Measurements from ENCODE around the gene ROR1.

DNA sequence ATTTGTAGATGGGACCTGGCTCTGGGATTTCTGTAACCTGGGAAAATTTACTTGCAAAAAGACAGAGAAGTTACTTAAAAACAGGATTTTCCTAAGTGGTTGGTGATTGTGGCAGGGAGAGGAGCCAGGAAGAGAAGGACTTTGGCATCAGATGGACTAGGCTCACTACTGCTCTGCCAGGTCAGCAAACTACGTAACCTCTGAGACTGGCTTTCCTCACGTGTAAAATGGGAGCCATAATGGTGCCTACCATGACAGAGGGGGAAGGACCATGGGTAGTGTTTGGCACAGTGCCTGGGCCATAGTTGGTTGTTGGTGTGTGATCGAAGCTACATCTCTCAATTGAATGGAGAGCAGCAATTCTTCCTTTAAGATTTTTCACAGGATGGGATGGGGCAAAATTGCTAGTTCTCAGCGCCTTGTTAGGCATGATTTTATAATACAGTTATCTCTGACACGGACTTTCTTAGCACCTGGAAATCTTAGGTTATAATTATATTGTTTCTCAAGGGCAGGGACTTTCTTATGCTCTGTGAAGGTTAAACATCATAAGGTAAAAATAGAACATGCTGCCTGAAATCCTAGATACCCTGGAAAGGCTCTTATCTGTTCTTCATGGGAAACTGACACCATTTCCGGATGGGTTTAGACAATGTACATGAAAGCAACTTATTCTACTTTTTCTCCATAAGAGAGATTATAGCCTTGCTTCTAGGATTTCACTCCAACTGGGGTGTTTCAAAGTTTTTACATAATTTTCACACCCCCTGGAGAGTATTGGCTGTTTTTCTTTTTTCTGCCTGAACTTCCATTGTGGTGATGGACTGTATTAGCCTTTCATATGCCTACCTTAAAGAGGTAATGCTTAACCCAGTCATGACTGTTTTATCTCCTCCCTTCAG lies 10.9 kb downstream of the ROR1 start:
- TF ChIP-seq, protein P1, sequence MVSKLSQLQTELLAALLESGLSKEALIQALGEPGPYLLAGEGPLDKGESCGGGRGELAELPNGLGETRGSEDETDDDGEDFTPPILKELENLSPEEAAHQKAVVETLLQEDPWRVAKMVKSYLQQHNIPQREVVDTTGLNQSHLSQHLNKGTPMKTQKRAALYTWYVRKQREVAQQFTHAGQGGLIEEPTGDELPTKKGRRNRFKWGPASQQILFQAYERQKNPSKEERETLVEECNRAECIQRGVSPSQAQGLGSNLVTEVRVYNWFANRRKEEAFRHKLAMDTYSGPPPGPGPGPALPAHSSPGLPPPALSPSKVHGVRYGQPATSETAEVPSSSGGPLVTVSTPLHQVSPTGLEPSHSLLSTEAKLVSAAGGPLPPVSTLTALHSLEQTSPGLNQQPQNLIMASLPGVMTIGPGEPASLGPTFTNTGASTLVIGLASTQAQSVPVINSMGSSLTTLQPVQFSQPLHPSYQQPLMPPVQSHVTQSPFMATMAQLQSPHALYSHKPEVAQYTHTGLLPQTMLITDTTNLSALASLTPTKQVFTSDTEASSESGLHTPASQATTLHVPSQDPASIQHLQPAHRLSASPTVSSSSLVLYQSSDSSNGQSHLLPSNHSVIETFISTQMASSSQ (IDR thresholded peaks at IDR 0.05; ENCODE audit: low read depth), result no peak
- TF ChIP-seq, protein P1 (CRISPR knock-in tag; IDR thresholded peaks at IDR 0.05; ENCODE audit: borderline replicate concordance), result no peak
- TF ChIP-seq DPF2 (CRISPR knock-in tag; IDR thresholded peaks at IDR 0.05; ENCODE audit: borderline replicate concordance, low read depth) (no peak), SMAD3 (CRISPR knock-in tag; IDR thresholded peaks at IDR 0.05) (no peak), EZH2 (conservative IDR thresholded peaks at IDR 0.05; ENCODE audit: low read depth, low read length) (no peak), ZNF232 (CRISPR knock-in tag; IDR thresholded peaks at IDR 0.05; ENCODE audit: borderline replicate concordance) (no peak), EP300 (IDR thresholded peaks at IDR 0.05; ENCODE audit: low read depth in 2 of 2, low read length in 2 of 2) (no peak), EP300 (CRISPR knock-in tag; IDR thresholded peaks at IDR 0.05; ENCODE audit: borderline replicate concordance) (no peak), ELF1 (CRISPR knock-in tag; IDR thresholded peaks at IDR 0.05) (no peak), POLR2A (IDR thresholded peaks at IDR 0.05; ENCODE audit: insufficient read depth in 1 of 2, low read depth in 2 of 2, low read length in 2 of 2) (no peak), HNRNPLL (IDR thresholded peaks at IDR 0.05; ENCODE audit: low read depth, low read length, poor library complexity, severe bottlenecking) (no peak), ZNF20 (CRISPR knock-in tag; IDR thresholded peaks at IDR 0.05) (no peak), ZFYVE20 (CRISPR knock-in tag; IDR thresholded peaks at IDR 0.05; ENCODE audit: borderline replicate concordance, low read depth) (no peak)
- TF ChIP-seq, protein P2, sequence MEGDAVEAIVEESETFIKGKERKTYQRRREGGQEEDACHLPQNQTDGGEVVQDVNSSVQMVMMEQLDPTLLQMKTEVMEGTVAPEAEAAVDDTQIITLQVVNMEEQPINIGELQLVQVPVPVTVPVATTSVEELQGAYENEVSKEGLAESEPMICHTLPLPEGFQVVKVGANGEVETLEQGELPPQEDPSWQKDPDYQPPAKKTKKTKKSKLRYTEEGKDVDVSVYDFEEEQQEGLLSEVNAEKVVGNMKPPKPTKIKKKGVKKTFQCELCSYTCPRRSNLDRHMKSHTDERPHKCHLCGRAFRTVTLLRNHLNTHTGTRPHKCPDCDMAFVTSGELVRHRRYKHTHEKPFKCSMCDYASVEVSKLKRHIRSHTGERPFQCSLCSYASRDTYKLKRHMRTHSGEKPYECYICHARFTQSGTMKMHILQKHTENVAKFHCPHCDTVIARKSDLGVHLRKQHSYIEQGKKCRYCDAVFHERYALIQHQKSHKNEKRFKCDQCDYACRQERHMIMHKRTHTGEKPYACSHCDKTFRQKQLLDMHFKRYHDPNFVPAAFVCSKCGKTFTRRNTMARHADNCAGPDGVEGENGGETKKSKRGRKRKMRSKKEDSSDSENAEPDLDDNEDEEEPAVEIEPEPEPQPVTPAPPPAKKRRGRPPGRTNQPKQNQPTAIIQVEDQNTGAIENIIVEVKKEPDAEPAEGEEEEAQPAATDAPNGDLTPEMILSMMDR (CRISPR knock-in tag; IDR thresholded peaks at IDR 0.05), result no peak
- TF ChIP-seq, protein P3, sequence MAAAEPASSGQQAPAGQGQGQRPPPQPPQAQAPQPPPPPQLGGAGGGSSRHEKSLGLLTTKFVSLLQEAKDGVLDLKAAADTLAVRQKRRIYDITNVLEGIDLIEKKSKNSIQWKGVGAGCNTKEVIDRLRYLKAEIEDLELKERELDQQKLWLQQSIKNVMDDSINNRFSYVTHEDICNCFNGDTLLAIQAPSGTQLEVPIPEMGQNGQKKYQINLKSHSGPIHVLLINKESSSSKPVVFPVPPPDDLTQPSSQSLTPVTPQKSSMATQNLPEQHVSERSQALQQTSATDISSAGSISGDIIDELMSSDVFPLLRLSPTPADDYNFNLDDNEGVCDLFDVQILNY (CRISPR knock-in tag; conservative IDR thresholded peaks at IDR 0.05), result no peak
- TF ChIP-seq, protein P4, sequence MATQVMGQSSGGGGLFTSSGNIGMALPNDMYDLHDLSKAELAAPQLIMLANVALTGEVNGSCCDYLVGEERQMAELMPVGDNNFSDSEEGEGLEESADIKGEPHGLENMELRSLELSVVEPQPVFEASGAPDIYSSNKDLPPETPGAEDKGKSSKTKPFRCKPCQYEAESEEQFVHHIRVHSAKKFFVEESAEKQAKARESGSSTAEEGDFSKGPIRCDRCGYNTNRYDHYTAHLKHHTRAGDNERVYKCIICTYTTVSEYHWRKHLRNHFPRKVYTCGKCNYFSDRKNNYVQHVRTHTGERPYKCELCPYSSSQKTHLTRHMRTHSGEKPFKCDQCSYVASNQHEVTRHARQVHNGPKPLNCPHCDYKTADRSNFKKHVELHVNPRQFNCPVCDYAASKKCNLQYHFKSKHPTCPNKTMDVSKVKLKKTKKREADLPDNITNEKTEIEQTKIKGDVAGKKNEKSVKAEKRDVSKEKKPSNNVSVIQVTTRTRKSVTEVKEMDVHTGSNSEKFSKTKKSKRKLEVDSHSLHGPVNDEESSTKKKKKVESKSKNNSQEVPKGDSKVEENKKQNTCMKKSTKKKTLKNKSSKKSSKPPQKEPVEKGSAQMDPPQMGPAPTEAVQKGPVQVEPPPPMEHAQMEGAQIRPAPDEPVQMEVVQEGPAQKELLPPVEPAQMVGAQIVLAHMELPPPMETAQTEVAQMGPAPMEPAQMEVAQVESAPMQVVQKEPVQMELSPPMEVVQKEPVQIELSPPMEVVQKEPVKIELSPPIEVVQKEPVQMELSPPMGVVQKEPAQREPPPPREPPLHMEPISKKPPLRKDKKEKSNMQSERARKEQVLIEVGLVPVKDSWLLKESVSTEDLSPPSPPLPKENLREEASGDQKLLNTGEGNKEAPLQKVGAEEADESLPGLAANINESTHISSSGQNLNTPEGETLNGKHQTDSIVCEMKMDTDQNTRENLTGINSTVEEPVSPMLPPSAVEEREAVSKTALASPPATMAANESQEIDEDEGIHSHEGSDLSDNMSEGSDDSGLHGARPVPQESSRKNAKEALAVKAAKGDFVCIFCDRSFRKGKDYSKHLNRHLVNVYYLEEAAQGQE (IDR thresholded peaks at IDR 0.05; ENCODE audit: borderline replicate concordance in 1 of 2, low read depth in 1 of 2, low read length in 2 of 2), result no peak

All from HepG2 (cell line).